Body of pancreas (tissue), 4 donors: ENCODE results near the gene MEIS3.

Experiments
- POLR2A ChIP-seq, 3 donors: fragments of 450-650 bp; IDR thresholded peaks; one replicate each; pipeline ENCODE4 v1.6.1; 2016; ENCODE audit warnings: antibody characterized with exemption in 3 of 3, mild to moderate bottlenecking in 2 of 3
- TF ChIP-seq, protein P1 (sequence below), 7 experiments: fragments of 450-650 bp in 4 of 7; fragments of 200-600 bp in 3 of 7; sonication (generic) in 3 of 7; IDR thresholded peaks; one replicate each; pipeline ENCODE4 v1.5.1; 2016 to 2019; ENCODE audit warnings: antibody characterized with exemption in 7 of 7

DNA sequence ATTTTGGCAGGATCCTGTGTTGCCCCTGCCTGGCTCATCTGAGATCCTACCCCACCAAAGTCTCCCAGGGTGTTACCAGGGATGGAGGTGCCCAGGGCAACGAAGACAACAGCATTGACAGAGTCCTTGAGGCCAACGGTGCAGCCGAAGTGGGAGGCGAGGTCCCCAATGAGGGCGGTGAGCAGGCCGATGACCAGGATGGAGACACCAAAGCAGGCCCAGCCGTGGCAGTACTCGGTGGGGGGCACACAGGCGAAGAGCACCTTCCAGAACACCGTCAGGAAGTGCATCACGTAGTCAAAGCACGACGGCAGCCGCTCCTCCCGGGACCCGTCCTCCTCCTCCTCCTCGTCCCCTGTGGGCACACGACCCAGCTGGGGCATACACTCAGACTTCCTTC lies 12.8 kb upstream of the MEIS3 start:
- TF ChIP-seq, protein P1, sequence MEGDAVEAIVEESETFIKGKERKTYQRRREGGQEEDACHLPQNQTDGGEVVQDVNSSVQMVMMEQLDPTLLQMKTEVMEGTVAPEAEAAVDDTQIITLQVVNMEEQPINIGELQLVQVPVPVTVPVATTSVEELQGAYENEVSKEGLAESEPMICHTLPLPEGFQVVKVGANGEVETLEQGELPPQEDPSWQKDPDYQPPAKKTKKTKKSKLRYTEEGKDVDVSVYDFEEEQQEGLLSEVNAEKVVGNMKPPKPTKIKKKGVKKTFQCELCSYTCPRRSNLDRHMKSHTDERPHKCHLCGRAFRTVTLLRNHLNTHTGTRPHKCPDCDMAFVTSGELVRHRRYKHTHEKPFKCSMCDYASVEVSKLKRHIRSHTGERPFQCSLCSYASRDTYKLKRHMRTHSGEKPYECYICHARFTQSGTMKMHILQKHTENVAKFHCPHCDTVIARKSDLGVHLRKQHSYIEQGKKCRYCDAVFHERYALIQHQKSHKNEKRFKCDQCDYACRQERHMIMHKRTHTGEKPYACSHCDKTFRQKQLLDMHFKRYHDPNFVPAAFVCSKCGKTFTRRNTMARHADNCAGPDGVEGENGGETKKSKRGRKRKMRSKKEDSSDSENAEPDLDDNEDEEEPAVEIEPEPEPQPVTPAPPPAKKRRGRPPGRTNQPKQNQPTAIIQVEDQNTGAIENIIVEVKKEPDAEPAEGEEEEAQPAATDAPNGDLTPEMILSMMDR (IDR thresholded peaks at IDR 0.05): no peak
- no peak for TF ChIP-seq POLR2A (IDR thresholded peaks at IDR 0.05)
